ENCODE results near the gene GRK2. TPM values are rescaled to one million over a fixed set of nuclear protein-coding genes. Genes with fewer than 3 reads are reported as not detected.

GRK2 gene
- total RNA-seq, 2 experiments from 2014 or later, result 223 to 234 TPM

- ChIA-PET POLR2A (interaction anchor here (0.9 kb wide), 1 partner anchor 12 kb away, joined by 4 read pairs; no protein-coding TSS in a partner anchor), CTCF (interaction anchor here (1.7 kb wide), 1 partner anchor 14 kb away, joined by 8 read pairs; no protein-coding TSS in a partner anchor)
Measured at GRCh38 chr11:67275606-67276409, 9.5 kb downstream of the GRK2 start.

GRCh38 chr11:67276781-67277230, 10.5 kb downstream of the GRK2 start:
- CTCF ChIA-PET, result interaction anchor here (0.7 to 2.4 kb wide), 8 partner anchors 9 to 106 kb away, joined by 4 to 17 read pairs (median 6); partner anchors contain the start of genes ANKRD13D, GRK2 and POLD4

GRCh38 chr11:67277231-67277961, 11.1 kb downstream of the GRK2 start:
- ChIA-PET POLR2A (interaction anchor here (0.6 to 1.8 kb wide), 4 partner anchors 9 to 36 kb away, joined by 4 to 36 read pairs (median 8); partner anchors contain the start of genes ANKRD13D and GRK2), CTCF (interaction anchor here (0.7 to 2.4 kb wide), 9 partner anchors 9 to 106 kb away, joined by 3 to 17 read pairs (median 5); partner anchors contain the start of genes ANKRD13D, GRK2 and POLD4)

More at GRCh38 chr11:67276781-67277230, 10.5 kb downstream of the GRK2 start:
- POLR2A ChIA-PET, result interaction anchor here (0.5 to 1.8 kb wide), 4 partner anchors 9 to 40 kb away, joined by 3 to 36 read pairs (median 8); partner anchors contain the start of genes ANKRD13D and GRK2

- CTCF ChIA-PET, result interaction anchor here (0.9 to 2.4 kb wide), 7 partner anchors 10 to 41 kb away, joined by 3 to 17 read pairs (median 7); partner anchors contain the start of genes ANKRD13D and GRK2
- POLR2A ChIA-PET, result interaction anchor here (0.6 to 1.8 kb wide), 5 partner anchors 9 to 35 kb away, joined by 4 to 36 read pairs (median 6); partner anchors contain the start of genes ANKRD13D and GRK2
Measured at GRCh38 chr11:67278135-67278938, 12.1 kb downstream of the GRK2 start.

- ChIA-PET CTCF (interaction anchor here (1.5 to 2.4 kb wide), 3 partner anchors 9 to 17 kb away, joined by 6 to 17 read pairs (median 7); partner anchors contain the start of gene GRK2), POLR2A (interaction anchor here (1.5 kb wide), 1 partner anchor 9 kb away, joined by 5 read pairs; no protein-coding TSS in a partner anchor)
Measured at GRCh38 chr11:67278939-67279588, 12.8 kb downstream of the GRK2 start.

GRCh38 chr11:67279589-67280340, 13.5 kb downstream of the GRK2 start:
- CTCF ChIA-PET, result interaction anchor here (1.5 to 1.7 kb wide), 3 partner anchors 8 to 38 kb away, joined by 5 to 7 read pairs (median 6); partner anchors contain the start of gene GRK2

GRCh38 chr11:67280341-67280787, 14.1 kb downstream of the GRK2 start:
- ChIA-PET CTCF (interaction anchor here (1.7 kb wide), 1 partner anchor 37 kb away, joined by 5 read pairs; no protein-coding TSS in a partner anchor), POLR2A (no interaction called here)

More at GRCh38 chr11:67279589-67280340, 13.5 kb downstream of the GRK2 start:
- POLR2A ChIA-PET, result interaction anchor here (1.5 kb wide), 1 partner anchor 8 kb away, joined by 5 read pairs; no protein-coding TSS in a partner anchor

GRCh38 chr11:67280788-67281551, 14.7 kb downstream of the GRK2 start:
- ChIA-PET POLR2A (interaction anchor here (0.6 kb wide), 1 partner anchor 15 kb away, joined by 3 read pairs; the partner anchor contains the start of gene GRK2), CTCF (interaction anchor here (1.7 kb wide), 1 partner anchor 36 kb away, joined by 5 read pairs; no protein-coding TSS in a partner anchor)

GRCh38 chr11:67281552-67282150, 15.4 kb downstream of the GRK2 start:
- POLR2A ChIA-PET, result interaction anchor here (0.6 kb wide), 1 partner anchor 15 kb away, joined by 3 read pairs; the partner anchor contains the start of gene GRK2
- CTCF ChIA-PET, result interaction anchor here (1.1 to 1.7 kb wide), 2 partner anchors 20 to 36 kb away, joined by 3 to 5 read pairs; no protein-coding TSS in a partner anchor

- POLR2A ChIA-PET, result no interaction called here
Measured at GRCh38 chr11:67282155-67282875, 16.0 kb downstream of the GRK2 start.

GRCh38 chr11:67282876-67283371, 16.7 kb downstream of the GRK2 start:
- POLR2A ChIA-PET, result no interaction called here
- CTCF ChIA-PET, result interaction anchor here (1.1 to 2.4 kb wide), 3 partner anchors 11 to 21 kb away, joined by 3 to 11 read pairs (median 10); no protein-coding TSS in a partner anchor

More at GRCh38 chr11:67282155-67282875, 16.0 kb downstream of the GRK2 start:
- CTCF ChIA-PET, result interaction anchor here (1.1 to 2.4 kb wide), 3 partner anchors 11 to 20 kb away, joined by 3 to 11 read pairs (median 10); no protein-coding TSS in a partner anchor

- ChIA-PET CTCF (interaction anchor here (0.9 to 2.4 kb wide), 3 partner anchors 12 to 109 kb away, joined by 3 to 11 read pairs (median 10); partner anchors contain the start of gene RAD9A), POLR2A (no interaction called here)
Measured at GRCh38 chr11:67283481-67283963, 17.2 kb downstream of the GRK2 start.

- ChIA-PET CTCF (interaction anchor here (0.7 to 2.4 kb wide), 2 partner anchors 13 to 18 kb away, joined by 3 to 10 read pairs; no protein-coding TSS in a partner anchor), POLR2A (interaction anchor here (0.6 to 6.1 kb wide), 2 partner anchors 14 to 53 kb away, joined by 3 to 73 read pairs; no protein-coding TSS in a partner anchor)
Measured at GRCh38 chr11:67284811-67285540, 18.7 kb downstream of the GRK2 start.
